MM.1S (cell line): ENCODE results near the gene WAC.

Source experiments
- DNase-seq: peaks from one replicate; pipeline ENCODE4 v3.0.0-alpha.2; 2015
- H2AFZ ChIP-seq: fragments of 300-600 bp; sonication (generic); 2 replicates; pipeline ENCODE4 v1.6.0; 2016; ENCODE audit warnings: antibody characterized with exemption, low read length
- H3F3A ChIP-seq: fragments of 300-600 bp; sonication (generic); 2 replicates; pipeline ENCODE4 v1.6.1; 2016; ENCODE audit warnings: mild to moderate bottlenecking, antibody characterized with exemption, low read length, moderate library complexity, mixed read lengths; ENCODE audit not compliant: insufficient read depth
- H3K27ac ChIP-seq: fragments of 300-600 bp; sonication (generic); 2 replicates; pipeline ENCODE4 v1.5.1; 2016; ENCODE audit warnings: mild to moderate bottlenecking, low read length
- H3K27me3 ChIP-seq: fragments of 300-600 bp; sonication (generic); replicated peaks from 2 replicates; pipeline ENCODE4 v1.6.0; 2016; ENCODE audit warnings: low read length; ENCODE audit not compliant: insufficient read depth
- H3K36me3 ChIP-seq: fragments of 300-600 bp; sonication (generic); replicated peaks from 2 replicates; pipeline ENCODE4 v1.6.1; 2016; ENCODE audit warnings: mild to moderate bottlenecking, low read length, mixed read lengths; ENCODE audit not compliant: insufficient read depth
- H3K4me1 ChIP-seq: fragments of 300-600 bp; sonication (generic); 2 replicates; pipeline ENCODE4 v1.6.1; 2016; ENCODE audit warnings: low read length, mixed read lengths
- H3K4me2 ChIP-seq: fragments of 300-600 bp; sonication (generic); 2 replicates; pipeline ENCODE4 v1.6.0; 2016; ENCODE audit warnings: low read depth, low read length
- H3K4me3 ChIP-seq: fragments of 300-600 bp; sonication (generic); 2 replicates; pipeline ENCODE4 v1.5.1; 2016; ENCODE audit warnings: low read length, mixed read lengths
- H3K79me2 ChIP-seq: fragments of 300-600 bp; sonication (generic); 2 replicates; pipeline ENCODE4 v1.6.1; 2016; ENCODE audit warnings: mixed run types, low read length, mixed read lengths
- H3K9ac ChIP-seq: fragments of 300-600 bp; sonication (generic); 2 replicates; pipeline ENCODE4 v1.6.1; 2016; ENCODE audit warnings: low read length, mixed read lengths
- H3K9me2 ChIP-seq: fragments of 300-600 bp; sonication (generic); replicated peaks from 2 replicates; pipeline ENCODE4 v1.6.1; 2016; ENCODE audit warnings: mild to moderate bottlenecking, low read length, mixed read lengths; ENCODE audit not compliant: insufficient read depth
- H3K9me3 ChIP-seq: fragments of 300-600 bp; sonication (generic); replicated peaks from 2 replicates; pipeline ENCODE4 v1.6.1; 2016; ENCODE audit warnings: mild to moderate bottlenecking, low read length, mixed read lengths; ENCODE audit not compliant: insufficient read depth
- H4K20me1 ChIP-seq: fragments of 300-600 bp; sonication (generic); 2 replicates; pipeline ENCODE4 v1.6.1; 2016; ENCODE audit warnings: mild to moderate bottlenecking, low read length, moderate library complexity, mixed read lengths; ENCODE audit not compliant: insufficient read depth
- CTCF ChIP-seq: fragments of 300-600 bp; sonication (generic); IDR thresholded peaks from 2 replicates; pipeline ENCODE4 v1.5.1; 2016; ENCODE audit warnings: antibody characterized with exemption, low read length, mixed read lengths
- EZH2 ChIP-seq: fragments of 300-600 bp; sonication (generic); optimal IDR thresholded peaks from 2 replicates; pipeline ENCODE3; 2017; ENCODE audit warnings: low read depth, mild to moderate bottlenecking, antibody characterized with exemption, low read length, mixed read lengths
- EZH2phosphoT487 ChIP-seq: fragments of 300-600 bp; sonication (generic); IDR thresholded peaks from 2 replicates; pipeline ENCODE4 v1.6.1; 2018; ENCODE audit warnings: antibody characterized with exemption, low read length

The WAC gene

GRCh38 chr10:28640551-28640950 is 107.6 kb downstream of the WAC start:
- Histone ChIP-seq H3K9me3 (no peaks in the 10 kb centered on the region), H3K27ac (no peak overlapping the region), H3K27me3 (no peaks in the 10 kb centered on the region), H3K36me3 (no peaks in the 10 kb centered on the region), H3K4me2 (no peak overlapping the region), H2AFZ (no peak overlapping the region), H4K20me1 (no peaks in the 10 kb centered on the region), H3K9me2 (no peaks in the 10 kb centered on the region), H3K9ac (no peak overlapping the region), H3K4me3 (no peak overlapping the region), H3K79me2 (no peaks in the 10 kb centered on the region), H3K4me1 (no peaks in the 10 kb centered on the region), H3F3A (no peaks in the 10 kb centered on the region)
- DNase-seq: no peak
- TF ChIP-seq EZH2phosphoT487: no peak
- no peak for TF ChIP-seq CTCF
- no peak for TF ChIP-seq EZH2

GRCh38 chr10:28644647-28645046 is 111.7 kb downstream of the WAC start:
- no peaks in the 10 kb centered on the region for H3K79me2 ChIP-seq
- no peaks in the 10 kb centered on the region for H3K4me1 ChIP-seq
- H3K4me2 ChIP-seq: no peak overlapping the region
- H3K27ac ChIP-seq: no peak overlapping the region
- no peak overlapping the region for H3K4me3 ChIP-seq
- no peaks in the 10 kb centered on the region for H3F3A ChIP-seq
- H3K9me2 ChIP-seq: no peaks in the 10 kb centered on the region
- DNase-seq: no peak
- H3K36me3 ChIP-seq: no peaks in the 10 kb centered on the region
- no peak overlapping the region for H3K9ac ChIP-seq
- no peaks in the 10 kb centered on the region for H3K9me3 ChIP-seq
- H4K20me1 ChIP-seq: no peaks in the 10 kb centered on the region
- no peak for TF ChIP-seq CTCF
- TF ChIP-seq EZH2: no peak
- no peak for TF ChIP-seq EZH2phosphoT487
- H2AFZ ChIP-seq: no peak overlapping the region
- H3K27me3 ChIP-seq: no peaks in the 10 kb centered on the region

- H3K9ac ChIP-seq: no peak overlapping the region
- H3K4me3 ChIP-seq: no peak overlapping the region
- no peaks in the 10 kb centered on the region for H4K20me1 ChIP-seq
- H3K27ac ChIP-seq: no peak overlapping the region
- no peaks in the 10 kb centered on the region for H3K36me3 ChIP-seq
- no peaks in the 10 kb centered on the region for H3K4me1 ChIP-seq
- H3K9me2 ChIP-seq: no peaks in the 10 kb centered on the region
- no peak for DNase-seq
- H3K27me3 ChIP-seq: no peaks in the 10 kb centered on the region
- no peaks in the 10 kb centered on the region for H3F3A ChIP-seq
- H3K9me3 ChIP-seq: no peaks in the 10 kb centered on the region
- no peak overlapping the region for H2AFZ ChIP-seq
- TF ChIP-seq CTCF (no peak), EZH2phosphoT487 (no peak), EZH2 (no peak)
- no peaks in the 10 kb centered on the region for H3K79me2 ChIP-seq
- no peak overlapping the region for H3K4me2 ChIP-seq
Measured at GRCh38 chr10:28652106-28652505, 119.2 kb downstream of the WAC start.
